GM12801 (cell line): ENCODE measurements around the gene ATG5.

Experiments
- TF ChIP-seq, protein P1 (sequence below): IDR thresholded peaks from one replicate; pipeline ENCODE4 v1.5.1; 2011; ENCODE audit warnings: control low read depth; ENCODE audit not compliant: insufficient read length; ENCODE audit errors: extremely low read depth

The ATG5 gene

DNA sequence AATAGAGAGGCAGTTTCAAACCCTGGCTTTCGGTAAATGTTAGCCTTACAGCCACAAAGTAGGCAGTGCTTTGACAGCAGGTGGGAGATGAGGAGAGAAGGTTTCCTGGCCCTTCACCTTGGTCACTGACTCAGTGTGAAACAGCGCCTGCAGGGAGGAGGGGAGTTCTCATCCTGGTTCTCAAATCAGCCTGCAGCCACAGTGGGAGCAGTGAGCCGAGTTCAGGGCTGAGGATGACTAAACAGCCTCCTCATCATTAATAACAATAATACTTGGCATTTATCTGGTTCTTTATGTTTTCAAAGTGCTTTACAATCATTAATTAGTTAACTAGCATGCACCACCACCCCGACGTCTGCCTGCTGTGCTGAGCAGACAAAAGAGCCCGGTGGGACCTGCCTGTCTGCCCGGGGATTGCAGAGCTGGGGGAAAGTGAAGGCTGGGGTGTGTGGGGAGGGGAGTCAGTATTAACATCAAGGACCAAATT, 179.8 kb downstream of the ATG5 start:
- TF ChIP-seq, protein P1, sequence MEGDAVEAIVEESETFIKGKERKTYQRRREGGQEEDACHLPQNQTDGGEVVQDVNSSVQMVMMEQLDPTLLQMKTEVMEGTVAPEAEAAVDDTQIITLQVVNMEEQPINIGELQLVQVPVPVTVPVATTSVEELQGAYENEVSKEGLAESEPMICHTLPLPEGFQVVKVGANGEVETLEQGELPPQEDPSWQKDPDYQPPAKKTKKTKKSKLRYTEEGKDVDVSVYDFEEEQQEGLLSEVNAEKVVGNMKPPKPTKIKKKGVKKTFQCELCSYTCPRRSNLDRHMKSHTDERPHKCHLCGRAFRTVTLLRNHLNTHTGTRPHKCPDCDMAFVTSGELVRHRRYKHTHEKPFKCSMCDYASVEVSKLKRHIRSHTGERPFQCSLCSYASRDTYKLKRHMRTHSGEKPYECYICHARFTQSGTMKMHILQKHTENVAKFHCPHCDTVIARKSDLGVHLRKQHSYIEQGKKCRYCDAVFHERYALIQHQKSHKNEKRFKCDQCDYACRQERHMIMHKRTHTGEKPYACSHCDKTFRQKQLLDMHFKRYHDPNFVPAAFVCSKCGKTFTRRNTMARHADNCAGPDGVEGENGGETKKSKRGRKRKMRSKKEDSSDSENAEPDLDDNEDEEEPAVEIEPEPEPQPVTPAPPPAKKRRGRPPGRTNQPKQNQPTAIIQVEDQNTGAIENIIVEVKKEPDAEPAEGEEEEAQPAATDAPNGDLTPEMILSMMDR, result no peak

DNA sequence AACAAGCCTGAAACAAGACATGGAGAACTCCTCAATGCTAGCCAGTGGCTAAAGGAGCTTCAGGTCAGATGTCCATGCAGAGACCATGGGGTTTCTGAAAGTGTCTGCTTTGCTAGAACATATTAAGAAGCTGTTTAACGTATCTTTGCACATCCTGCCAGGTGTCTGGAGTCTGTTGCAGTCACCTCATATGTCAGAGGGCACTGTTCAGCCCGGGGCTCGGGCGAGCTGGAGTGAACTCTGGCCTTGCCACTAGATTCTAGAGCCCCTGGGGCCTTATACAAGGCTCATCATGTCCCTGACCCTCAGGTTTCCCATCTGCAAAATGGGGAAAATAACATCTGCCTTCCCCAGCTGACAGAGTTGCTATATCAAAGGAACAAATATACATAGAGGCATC, 180.4 kb downstream of the ATG5 start:
- TF ChIP-seq, protein P1, result no peak

DNA sequence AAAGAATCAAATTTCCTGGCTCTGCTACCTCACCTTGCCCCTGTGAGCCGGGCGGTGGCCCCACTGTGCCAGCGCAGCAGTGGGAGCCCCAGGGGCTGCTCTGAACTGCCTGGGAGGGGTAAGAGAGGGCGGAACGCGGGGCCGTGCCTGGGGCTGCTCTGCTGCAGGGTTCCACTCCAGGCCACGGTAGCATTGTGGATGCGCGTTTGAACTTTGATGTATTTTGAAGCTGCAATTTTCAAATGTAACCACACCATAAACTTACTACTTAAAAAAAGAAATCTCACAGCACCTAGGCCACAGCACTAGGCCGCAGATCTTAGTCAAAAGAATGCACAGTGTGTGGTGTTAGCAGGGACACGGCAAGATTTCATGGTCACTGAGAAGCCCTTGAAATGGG, 181.9 kb downstream of the ATG5 start:
- TF ChIP-seq, protein P1, result no peak

GRCh38 chr6:106142876-106143431, 182.6 kb downstream of the ATG5 start:
- TF ChIP-seq, protein P1, result no peak

DNA sequence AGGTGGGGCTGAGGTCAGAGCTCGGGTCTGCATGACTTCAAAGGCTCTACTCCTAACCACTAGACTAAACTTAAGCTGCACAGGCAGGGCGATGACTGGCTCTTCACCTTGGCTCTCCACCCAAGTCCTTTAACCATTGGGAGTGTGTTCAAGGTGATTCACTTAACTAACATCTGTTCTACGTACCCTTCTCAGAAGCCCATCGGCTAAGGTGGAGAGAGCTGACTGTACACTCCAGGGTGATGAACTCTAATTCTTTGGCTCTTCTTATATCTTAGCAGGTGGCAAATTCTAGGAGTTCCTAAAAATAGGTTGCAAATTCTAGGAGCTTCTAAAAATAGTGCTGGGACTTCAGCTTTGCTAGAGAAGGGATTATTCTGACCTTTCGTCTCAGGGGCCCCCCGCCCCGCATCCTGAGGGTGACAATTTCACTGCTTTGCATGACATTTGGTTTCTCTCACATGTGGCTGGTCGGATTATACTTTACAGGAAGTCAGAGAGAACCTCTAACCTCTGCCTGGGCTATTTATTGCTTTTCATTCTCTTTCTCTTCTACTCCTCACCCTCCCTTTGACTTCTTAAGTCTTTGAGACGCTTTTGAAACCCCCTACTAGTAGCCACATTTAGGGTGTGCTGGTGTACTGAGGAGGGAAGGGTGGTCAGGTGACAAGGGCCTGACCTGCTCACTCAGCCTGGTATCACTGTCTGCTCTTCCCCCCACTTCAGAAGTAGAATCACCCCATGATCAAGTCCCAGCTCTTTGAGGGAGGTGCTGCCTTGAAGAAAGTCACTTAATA, 183.9 kb downstream of the ATG5 start:
- TF ChIP-seq, protein P1, result no peak

- TF ChIP-seq, protein P1, result no peak
Observed at GRCh38 chr6:106138151-106138550, 187.4 kb downstream of the ATG5 start.

GRCh38 chr6:106136845-106137244, 188.7 kb downstream of the ATG5 start:
- TF ChIP-seq, protein P1, result no peak
